Breast epithelium (tissue), 3 donors: ENCODE measurements around the gene ACOT2.
"Not testable (repeated sequence)": the region's sequence is repeated elsewhere in the genome, so short reads cannot be mapped to it uniquely, and the experiment has no call there.

Experiments used
- POLR2A ChIP-seq: fragments of 450-650 bp; IDR thresholded peaks from one replicate; pipeline ENCODE4 v1.6.1; 2016; ENCODE audit warnings: antibody characterized with exemption, mild to moderate bottlenecking, moderate library complexity
- POLR2AphosphoS5 ChIP-seq, 3 donors: sonication (generic); formaldehyde crosslinking; IDR thresholded peaks; one replicate each; pipeline ENCODE4 v1.6.1; 2017; ENCODE audit warnings: antibody characterized with exemption in 3 of 3
- TF ChIP-seq, protein P1 (sequence below), 3 donors: fragments of 450-650 bp; IDR thresholded peaks; one replicate each; pipeline ENCODE4 v1.5.1; 2016 to 2017; ENCODE audit warnings: antibody characterized with exemption in 3 of 3, mild to moderate bottlenecking in 3 of 3, moderate library complexity in 3 of 3

DNA sequence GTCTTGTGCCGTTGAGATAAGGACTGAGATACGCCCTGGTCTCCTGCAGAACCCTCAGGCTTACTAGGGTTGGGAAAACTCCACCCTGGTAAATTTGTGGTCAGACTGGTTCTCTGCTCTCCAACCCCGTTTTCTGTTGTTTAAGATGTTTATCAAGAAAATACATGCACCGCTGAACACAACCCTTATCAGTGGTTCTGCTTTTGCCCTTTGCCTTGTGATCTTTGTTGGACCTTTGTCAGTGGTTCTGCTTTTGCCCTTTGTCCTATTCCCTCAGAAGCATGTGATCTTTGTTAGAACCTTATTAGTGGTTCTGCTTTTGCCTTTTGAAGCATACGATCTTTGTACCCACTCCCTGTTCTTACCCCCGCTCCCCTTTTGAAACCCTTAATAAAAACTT lies 6.3 kb upstream of the ACOT2 start:
- TF ChIP-seq, protein P1, sequence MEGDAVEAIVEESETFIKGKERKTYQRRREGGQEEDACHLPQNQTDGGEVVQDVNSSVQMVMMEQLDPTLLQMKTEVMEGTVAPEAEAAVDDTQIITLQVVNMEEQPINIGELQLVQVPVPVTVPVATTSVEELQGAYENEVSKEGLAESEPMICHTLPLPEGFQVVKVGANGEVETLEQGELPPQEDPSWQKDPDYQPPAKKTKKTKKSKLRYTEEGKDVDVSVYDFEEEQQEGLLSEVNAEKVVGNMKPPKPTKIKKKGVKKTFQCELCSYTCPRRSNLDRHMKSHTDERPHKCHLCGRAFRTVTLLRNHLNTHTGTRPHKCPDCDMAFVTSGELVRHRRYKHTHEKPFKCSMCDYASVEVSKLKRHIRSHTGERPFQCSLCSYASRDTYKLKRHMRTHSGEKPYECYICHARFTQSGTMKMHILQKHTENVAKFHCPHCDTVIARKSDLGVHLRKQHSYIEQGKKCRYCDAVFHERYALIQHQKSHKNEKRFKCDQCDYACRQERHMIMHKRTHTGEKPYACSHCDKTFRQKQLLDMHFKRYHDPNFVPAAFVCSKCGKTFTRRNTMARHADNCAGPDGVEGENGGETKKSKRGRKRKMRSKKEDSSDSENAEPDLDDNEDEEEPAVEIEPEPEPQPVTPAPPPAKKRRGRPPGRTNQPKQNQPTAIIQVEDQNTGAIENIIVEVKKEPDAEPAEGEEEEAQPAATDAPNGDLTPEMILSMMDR (IDR thresholded peaks at IDR 0.05): not testable (repeated sequence)
- not testable (repeated sequence) for TF ChIP-seq POLR2A; POLR2AphosphoS5 (IDR thresholded peaks at IDR 0.05)
